ENCODE measurements around the gene HMOX1.

DNA sequence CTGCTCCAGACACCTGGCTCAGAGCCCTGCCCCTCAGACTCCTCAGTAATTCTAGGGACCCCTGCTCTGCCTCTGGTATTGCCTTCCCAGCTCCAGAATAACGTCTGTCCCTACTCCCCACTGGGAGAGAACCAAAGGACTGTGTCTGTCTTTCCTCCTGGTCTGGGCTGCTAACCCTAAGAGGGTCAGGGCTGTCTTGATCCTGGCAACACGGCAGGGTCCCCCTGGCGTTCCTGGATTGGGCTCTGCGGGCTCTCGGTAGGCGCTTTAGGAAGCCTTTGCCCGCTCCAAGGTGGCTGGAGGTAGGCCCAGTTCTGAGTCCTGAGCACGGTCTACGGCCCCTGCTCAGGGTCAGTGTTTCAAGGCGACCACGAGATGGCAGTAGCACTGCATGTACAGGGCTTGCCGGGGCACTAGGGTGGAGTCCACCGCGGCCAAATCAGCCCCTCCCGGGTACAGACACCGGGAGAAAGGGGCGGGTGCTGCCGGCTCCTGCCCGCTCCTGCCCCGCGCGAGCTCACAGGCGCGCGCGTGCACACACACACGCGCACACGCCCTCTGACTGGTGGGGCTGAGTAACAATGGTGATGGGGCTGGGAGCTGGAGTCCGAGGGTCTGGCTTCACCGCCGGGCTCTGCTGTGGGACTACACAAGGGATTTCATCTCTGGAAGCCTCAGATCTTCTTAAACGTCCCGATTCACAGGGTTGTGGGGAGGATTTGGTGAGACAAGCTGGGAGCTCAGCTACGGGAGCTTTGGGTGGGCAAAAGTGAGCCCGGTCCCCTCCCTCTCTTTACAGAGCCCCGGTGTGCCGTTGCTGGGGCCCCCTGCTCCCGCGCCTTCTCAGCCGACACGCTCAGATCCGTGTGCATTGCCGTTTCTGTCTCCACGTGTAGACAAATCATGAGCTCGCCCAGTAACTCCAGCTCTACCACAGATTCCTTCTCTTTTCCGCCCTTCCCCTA is 30.1 kb upstream of the HMOX1 start:
- no peak for TF ChIP-seq TAF1 (IDR thresholded peaks at IDR 0.05; ENCODE audit: borderline replicate concordance, low read depth, low read length)
- TF ChIP-seq POLR2A (IDR thresholded peaks at IDR 0.05; ENCODE audit: low read depth, low read length) = no peak; the same call in 1 of the 2 replicates
- no peak for TF ChIP-seq POLR2AphosphoS5 (IDR thresholded peaks at IDR 0.05; ENCODE audit: low read depth, low read length)
